Hepatocyte (in vitro differentiated cells): ENCODE data around the gene STIMATE. TPM values are rescaled to one million over a fixed set of nuclear protein-coding genes. Genes with fewer than 3 reads are reported as not detected.

Experiments
- DNase-seq: peaks from one replicate; pipeline ENCODE4 v3.0.0-alpha.2; 2016; ENCODE audit warnings: low spot score
- H2AFZ ChIP-seq: fragments of 200-600 bp; sonication (generic); 2 replicates; pipeline ENCODE4 v1.6.0; 2016; ENCODE audit warnings: antibody characterized with exemption, mild to moderate bottlenecking
- H3K27ac ChIP-seq: fragments of 200-600 bp; sonication (generic); 2 replicates; pipeline ENCODE4 v1.5.1; 2016; ENCODE audit warnings: mild to moderate bottlenecking
- H3K27me3 ChIP-seq: fragments of 200-600 bp; sonication (generic); 2 replicates; pipeline ENCODE4 v1.6.1; 2016
- H3K36me3 ChIP-seq: fragments of 200-600 bp; sonication (generic); replicated peaks from 2 replicates; pipeline ENCODE4 v1.5.1; 2016; ENCODE audit warnings: low read depth; ENCODE audit not compliant: insufficient read depth
- H3K4me1 ChIP-seq: fragments of 200-600 bp; sonication (generic); 2 replicates; pipeline ENCODE4 v1.5.1; 2016; ENCODE audit warnings: mild to moderate bottlenecking, moderate library complexity; ENCODE audit not compliant: insufficient read depth
- H3K4me2 ChIP-seq: fragments of 200-600 bp; sonication (generic); 2 replicates; pipeline ENCODE4 v1.6.0; 2016
- H3K4me3 ChIP-seq: fragments of 200-600 bp; sonication (generic); 2 replicates; pipeline ENCODE4 v1.5.1; 2016; ENCODE audit warnings: mild to moderate bottlenecking
- H3K79me2 ChIP-seq: fragments of 200-600 bp; sonication (generic); 2 replicates; pipeline ENCODE4 v1.6.0; 2017; ENCODE audit warnings: mild to moderate bottlenecking
- H3K9me2 ChIP-seq: fragments of 200-600 bp; sonication (generic); replicated peaks from 2 replicates; pipeline ENCODE4 v1.6.0; 2017; ENCODE audit warnings: mild to moderate bottlenecking; ENCODE audit not compliant: insufficient read depth
- H3K9me3 ChIP-seq: fragments of 200-600 bp; sonication (generic); 2 replicates; pipeline ENCODE4 v1.5.1; 2016; ENCODE audit warnings: low read depth, mild to moderate bottlenecking
- H4K20me1 ChIP-seq: fragments of 200-600 bp; sonication (generic); 2 replicates; pipeline ENCODE4 v1.6.0; 2016; ENCODE audit warnings: mild to moderate bottlenecking; ENCODE audit not compliant: insufficient read depth, poor library complexity, severe bottlenecking
- CTCF ChIP-seq: fragments of 200-600 bp; sonication (generic); IDR thresholded peaks from 2 replicates; pipeline ENCODE4 v1.5.1; 2016; ENCODE audit warnings: antibody characterized with exemption, mild to moderate bottlenecking; ENCODE audit not compliant: poor library complexity
- EZH2 ChIP-seq: fragments of 200-600 bp; sonication (generic); IDR thresholded peaks from 2 replicates; pipeline ENCODE4 v1.6.1; 2016; ENCODE audit warnings: antibody characterized with exemption, mild to moderate bottlenecking, borderline replicate concordance
- EZH2phosphoT487 ChIP-seq: fragments of 200-600 bp; sonication (generic); IDR thresholded peaks from one replicate; pipeline ENCODE4 v1.6.1; 2018; ENCODE audit warnings: antibody characterized with exemption, mild to moderate bottlenecking, low read depth, moderate library complexity; ENCODE audit not compliant: unreplicated experiment, severe bottlenecking
- WGBS: methylation state at CpG from one replicate; pipeline ENCODE4 v1.1.6; 2016; ENCODE audit warnings: low lambda C conversion rate; ENCODE audit errors: missing lambda C conversion rate; 5-methylcytosine and 5-hydroxymethylcytosine counted together
- polyA plus RNA-seq: library from polyadenylated mRNA; unstranded; fragments of >200 nt; fragmentation: Nextera tagmentation; extraction: Ambion mirVana; gene quantifications from 2 replicates; pipeline ENCODE4 v1.2.1, GENCODE V29; 2016
- total RNA-seq: library from RNA; depleted of rRNA; stranded (reverse); fragments of >200 nt; gene quantifications from 2 replicates; pipeline ENCODE4 v1.2.3, GENCODE V29; 2014

The STIMATE gene
- total and polyA plus RNA-seq, 2 experiments from 2014 or later = 14.5 to 20.4 TPM

GRCh38 chr3:52847726-52848125 is 49.6 kb downstream of the STIMATE start:
- TF ChIP-seq EZH2 (no peak), EZH2phosphoT487 (no peak), CTCF (no peak)
- Histone ChIP-seq H3K79me2 (no peaks in the 10 kb centered on the region), H3K4me3 (no peak overlapping the region), H3K4me2 (no peak overlapping the region), H3K9me2 (no peaks in the 10 kb centered on the region), H3K27me3 (no peaks in the 10 kb centered on the region), H3K27ac (no peak overlapping the region), H3K36me3 (no peaks in the 10 kb centered on the region), H3K9me3 (no peaks in the 10 kb centered on the region), H3K4me1 (no peaks in the 10 kb centered on the region), H2AFZ (no peak overlapping the region), H4K20me1 (no peaks in the 10 kb centered on the region)
- DNase-seq = no peak
- WGBS = 96% methylated on average over 7 of the region's 7 CpGs

DNA sequence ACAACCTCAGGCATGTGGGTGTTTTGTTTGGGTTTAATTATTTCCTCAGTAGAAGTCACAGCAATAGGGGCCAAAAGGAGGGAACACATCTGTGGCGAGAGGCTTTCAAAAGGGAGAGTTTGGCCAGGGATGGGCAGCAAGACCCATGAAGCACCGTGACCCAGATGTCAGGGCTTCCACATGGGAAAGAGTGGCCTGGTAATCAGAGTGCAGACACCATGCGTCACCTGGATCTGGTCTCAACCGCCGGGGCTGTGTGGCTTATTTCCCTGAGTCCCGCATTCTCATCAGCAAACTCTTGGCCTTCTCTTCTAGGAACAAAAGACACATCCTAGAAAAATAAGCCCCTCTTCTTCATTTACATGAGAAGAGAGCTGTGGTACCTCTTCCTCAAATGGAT is 50.1 kb downstream of the STIMATE start:
- TF ChIP-seq EZH2 (no peak), CTCF (no peak), EZH2phosphoT487 (no peak)

DNA sequence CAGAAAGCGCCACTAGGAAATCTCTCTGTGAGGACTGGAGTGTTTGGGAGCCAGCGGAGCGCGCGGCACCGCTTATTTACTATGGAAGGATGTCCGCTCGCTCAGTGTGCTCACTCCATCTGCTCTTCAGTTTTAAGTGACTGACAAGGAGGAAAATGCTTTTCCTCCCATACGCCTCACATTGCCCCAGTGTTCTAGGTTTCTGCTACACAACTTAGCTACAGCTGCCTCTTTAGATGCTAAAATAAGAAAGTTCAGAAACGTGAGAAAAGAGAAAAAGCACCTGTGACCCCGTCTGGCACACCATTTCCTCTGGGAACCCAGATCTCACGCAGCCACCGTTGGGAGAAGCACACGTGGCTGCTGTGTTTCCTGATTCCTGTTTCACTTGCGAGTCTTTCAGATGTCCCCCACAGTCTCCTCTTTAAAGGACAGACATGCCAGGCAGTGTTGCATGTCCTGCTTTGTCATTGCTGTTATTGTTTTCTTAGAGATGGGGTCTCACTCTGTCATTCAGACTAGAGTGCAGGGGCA is 50.8 kb downstream of the STIMATE start:
- H3K27ac ChIP-seq = no peak overlapping the region

More for the DNA sequence above, 50.1 kb downstream of the STIMATE start:
- Histone ChIP-seq H2AFZ (no peak overlapping the region), H3K27ac (no peak overlapping the region), H3K4me2 (no peak overlapping the region), H3K9me3 (no peaks in the 10 kb centered on the region), H3K4me1 (no peaks in the 10 kb centered on the region), H3K79me2 (no peaks in the 10 kb centered on the region), H4K20me1 (no peaks in the 10 kb centered on the region), H3K9me2 (no peaks in the 10 kb centered on the region), H3K4me3 (no peak overlapping the region), H3K36me3 (no peaks in the 10 kb centered on the region), H3K27me3 (no peaks in the 10 kb centered on the region)
- no peak for DNase-seq
- WGBS = 95% methylated on average over 6 of the region's 6 CpGs

More for the DNA sequence above, 50.8 kb downstream of the STIMATE start:
- Histone ChIP-seq H3K36me3 (no peaks in the 10 kb centered on the region), H3K4me1 (no peaks in the 10 kb centered on the region), H2AFZ (no peak overlapping the region), H4K20me1 (no peaks in the 10 kb centered on the region), H3K79me2 (no peaks in the 10 kb centered on the region), H3K4me2 (no peak overlapping the region), H3K4me3 (no peak overlapping the region), H3K9me2 (no peaks in the 10 kb centered on the region), H3K9me3 (no peaks in the 10 kb centered on the region), H3K27me3 (no peaks in the 10 kb centered on the region)
- TF ChIP-seq EZH2 (no peak), EZH2phosphoT487 (no peak), CTCF (no peak)
- no peak for DNase-seq
- WGBS = 95% methylated on average over 15 of the region's 15 CpGs
